Liver (tissue), 3 donors: Measurements from ENCODE around the gene GNB5.

Experiments
- JUND ChIP-seq, 2 donors: IDR thresholded peaks; 2 replicates each; pipeline ENCODE4 v1.6.1; 2016; ENCODE audit warnings: antibody characterized with exemption in 2 of 2
- NR2F2 ChIP-seq: IDR thresholded peaks from 2 replicates; pipeline ENCODE4 v1.6.1; 2016; ENCODE audit warnings: antibody characterized with exemption
- RXRA ChIP-seq, 2 donors: IDR thresholded peaks; 2 replicates each; pipeline ENCODE4 v1.6.1; 2017 to 2018; ENCODE audit warnings: antibody characterized with exemption in 2 of 2, mild to moderate bottlenecking in 1 of 2
- TF ChIP-seq, protein P1 (sequence below): fragments of 150-350 bp; IDR thresholded peaks from 2 replicates; pipeline ENCODE4 v1.5.1; 2017; ENCODE audit warnings: improper control_type of control experiment, low read depth, low read length; ENCODE audit not compliant: missing input control
- TF ChIP-seq, protein P2 (sequence below): IDR thresholded peaks from 2 replicates; pipeline ENCODE4 v1.6.1; 2016; ENCODE audit warnings: antibody characterized with exemption
- donor health status: healthy.
- donor health status: healthy.

DNA sequence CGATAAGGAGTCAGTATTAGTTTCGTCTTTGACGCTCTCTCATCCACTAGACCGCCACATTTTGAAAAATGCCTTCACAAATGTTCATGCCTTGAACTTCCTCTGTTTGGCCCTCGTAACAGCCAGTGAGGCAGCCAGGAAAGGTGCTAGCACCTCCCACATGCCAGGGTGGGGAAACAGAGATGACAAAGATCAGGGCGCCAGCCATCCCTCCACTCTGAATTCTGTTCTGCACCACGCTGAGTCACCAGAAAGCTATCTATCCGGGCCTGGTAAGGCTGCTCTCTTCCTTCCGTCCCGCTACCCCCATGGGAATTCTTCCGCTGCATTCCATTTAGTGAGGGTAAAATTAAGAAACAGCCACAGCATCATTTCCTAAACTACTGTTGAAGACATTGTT lies 47.3 kb downstream of the GNB5 start:
- TF ChIP-seq, protein P1, sequence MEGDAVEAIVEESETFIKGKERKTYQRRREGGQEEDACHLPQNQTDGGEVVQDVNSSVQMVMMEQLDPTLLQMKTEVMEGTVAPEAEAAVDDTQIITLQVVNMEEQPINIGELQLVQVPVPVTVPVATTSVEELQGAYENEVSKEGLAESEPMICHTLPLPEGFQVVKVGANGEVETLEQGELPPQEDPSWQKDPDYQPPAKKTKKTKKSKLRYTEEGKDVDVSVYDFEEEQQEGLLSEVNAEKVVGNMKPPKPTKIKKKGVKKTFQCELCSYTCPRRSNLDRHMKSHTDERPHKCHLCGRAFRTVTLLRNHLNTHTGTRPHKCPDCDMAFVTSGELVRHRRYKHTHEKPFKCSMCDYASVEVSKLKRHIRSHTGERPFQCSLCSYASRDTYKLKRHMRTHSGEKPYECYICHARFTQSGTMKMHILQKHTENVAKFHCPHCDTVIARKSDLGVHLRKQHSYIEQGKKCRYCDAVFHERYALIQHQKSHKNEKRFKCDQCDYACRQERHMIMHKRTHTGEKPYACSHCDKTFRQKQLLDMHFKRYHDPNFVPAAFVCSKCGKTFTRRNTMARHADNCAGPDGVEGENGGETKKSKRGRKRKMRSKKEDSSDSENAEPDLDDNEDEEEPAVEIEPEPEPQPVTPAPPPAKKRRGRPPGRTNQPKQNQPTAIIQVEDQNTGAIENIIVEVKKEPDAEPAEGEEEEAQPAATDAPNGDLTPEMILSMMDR: no peak
- TF ChIP-seq NR2F2 (no peak), JUND (IDR thresholded peaks at IDR 0.05) (no peak), RXRA (IDR thresholded peaks at IDR 0.05) (no peak)
- TF ChIP-seq, protein P2, sequence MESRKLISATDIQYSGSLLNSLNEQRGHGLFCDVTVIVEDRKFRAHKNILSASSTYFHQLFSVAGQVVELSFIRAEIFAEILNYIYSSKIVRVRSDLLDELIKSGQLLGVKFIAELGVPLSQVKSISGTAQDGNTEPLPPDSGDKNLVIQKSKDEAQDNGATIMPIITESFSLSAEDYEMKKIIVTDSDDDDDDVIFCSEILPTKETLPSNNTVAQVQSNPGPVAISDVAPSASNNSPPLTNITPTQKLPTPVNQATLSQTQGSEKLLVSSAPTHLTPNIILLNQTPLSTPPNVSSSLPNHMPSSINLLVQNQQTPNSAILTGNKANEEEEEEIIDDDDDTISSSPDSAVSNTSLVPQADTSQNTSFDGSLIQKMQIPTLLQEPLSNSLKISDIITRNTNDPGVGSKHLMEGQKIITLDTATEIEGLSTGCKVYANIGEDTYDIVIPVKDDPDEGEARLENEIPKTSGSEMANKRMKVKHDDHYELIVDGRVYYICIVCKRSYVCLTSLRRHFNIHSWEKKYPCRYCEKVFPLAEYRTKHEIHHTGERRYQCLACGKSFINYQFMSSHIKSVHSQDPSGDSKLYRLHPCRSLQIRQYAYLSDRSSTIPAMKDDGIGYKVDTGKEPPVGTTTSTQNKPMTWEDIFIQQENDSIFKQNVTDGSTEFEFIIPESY: no peak
